Brain microvascular endothelial cell (primary cell): ENCODE measurements around the gene NME5.
"Not testable (repeated sequence)": the region's sequence is repeated elsewhere in the genome, so short reads cannot be mapped to it uniquely, and the experiment has no call there.

ENCODE experiments used
- DNase-seq: peaks from one replicate; pipeline ENCODE4 v3.0.0-alpha.2; 2020
- H3K27ac ChIP-seq: fragments of 250-450 bp; sonication (Bioruptor Pico); 2 replicates; pipeline ENCODE4 v1.5.1; 2020; ENCODE audit warnings: mild to moderate bottlenecking, moderate library complexity
- H3K27me3 ChIP-seq: fragments of 250-450 bp; sonication (Bioruptor Pico); replicated peaks from 2 replicates; pipeline ENCODE4 v1.5.1; 2020; ENCODE audit warnings: mild to moderate bottlenecking
- H3K36me3 ChIP-seq: fragments of 250-450 bp; sonication (Bioruptor Pico); replicated peaks from 2 replicates; pipeline ENCODE4 v1.5.1; 2020; ENCODE audit warnings: mild to moderate bottlenecking
- H3K4me3 ChIP-seq: 2 replicates; pipeline ENCODE4 v1.5.1; 2011; ENCODE audit warnings: low read depth, mild to moderate bottlenecking, control low read depth, low read length, moderate library complexity
- in situ Hi-C: cut with HindIII; loops from 2 replicates; pipeline ENCODE4 v1.10.0; 2017; ENCODE audit warnings: low sequenced_read_pairs, low pct_ligation_motif_present
- TF ChIP-seq, protein P1 (sequence below): IDR thresholded peaks from 2 replicates; pipeline ENCODE4 v1.5.1; 2011; ENCODE audit warnings: low read depth, mild to moderate bottlenecking, moderate library complexity, low read length, control low read depth, inconsistent platforms; ENCODE audit errors: missing control alignments

NME5 gene

DNA sequence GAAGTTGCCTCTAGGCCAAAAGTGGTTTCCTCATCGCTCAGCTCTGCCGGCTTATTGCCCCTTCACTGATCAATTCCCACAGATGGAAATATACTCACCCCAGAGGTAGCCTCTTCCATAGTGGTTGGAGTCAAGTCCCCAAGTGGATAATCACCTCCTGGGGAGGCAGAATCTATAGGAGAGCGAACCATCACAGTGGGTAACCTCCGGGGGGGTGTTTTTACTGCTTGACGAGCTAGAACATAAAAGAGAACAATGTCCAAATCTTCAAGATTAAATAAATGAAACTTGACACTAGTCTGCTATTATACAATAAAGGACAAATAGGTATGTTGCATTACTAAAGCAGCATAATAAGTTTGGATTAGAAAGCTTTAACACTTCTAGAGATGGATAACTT lies 29.9 kb upstream of the NME5 start:
- Histone ChIP-seq H3K36me3 (peaks cover 81% of the 10 kb centered on the region), H3K27ac (no peak overlapping the region), H3K27me3 (no peaks in the 10 kb centered on the region), H3K4me3 (no peak overlapping the region)
- in situ Hi-C loops = no loop called here
- TF ChIP-seq, protein P1, sequence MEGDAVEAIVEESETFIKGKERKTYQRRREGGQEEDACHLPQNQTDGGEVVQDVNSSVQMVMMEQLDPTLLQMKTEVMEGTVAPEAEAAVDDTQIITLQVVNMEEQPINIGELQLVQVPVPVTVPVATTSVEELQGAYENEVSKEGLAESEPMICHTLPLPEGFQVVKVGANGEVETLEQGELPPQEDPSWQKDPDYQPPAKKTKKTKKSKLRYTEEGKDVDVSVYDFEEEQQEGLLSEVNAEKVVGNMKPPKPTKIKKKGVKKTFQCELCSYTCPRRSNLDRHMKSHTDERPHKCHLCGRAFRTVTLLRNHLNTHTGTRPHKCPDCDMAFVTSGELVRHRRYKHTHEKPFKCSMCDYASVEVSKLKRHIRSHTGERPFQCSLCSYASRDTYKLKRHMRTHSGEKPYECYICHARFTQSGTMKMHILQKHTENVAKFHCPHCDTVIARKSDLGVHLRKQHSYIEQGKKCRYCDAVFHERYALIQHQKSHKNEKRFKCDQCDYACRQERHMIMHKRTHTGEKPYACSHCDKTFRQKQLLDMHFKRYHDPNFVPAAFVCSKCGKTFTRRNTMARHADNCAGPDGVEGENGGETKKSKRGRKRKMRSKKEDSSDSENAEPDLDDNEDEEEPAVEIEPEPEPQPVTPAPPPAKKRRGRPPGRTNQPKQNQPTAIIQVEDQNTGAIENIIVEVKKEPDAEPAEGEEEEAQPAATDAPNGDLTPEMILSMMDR = no peak
- no peak for DNase-seq

DNA sequence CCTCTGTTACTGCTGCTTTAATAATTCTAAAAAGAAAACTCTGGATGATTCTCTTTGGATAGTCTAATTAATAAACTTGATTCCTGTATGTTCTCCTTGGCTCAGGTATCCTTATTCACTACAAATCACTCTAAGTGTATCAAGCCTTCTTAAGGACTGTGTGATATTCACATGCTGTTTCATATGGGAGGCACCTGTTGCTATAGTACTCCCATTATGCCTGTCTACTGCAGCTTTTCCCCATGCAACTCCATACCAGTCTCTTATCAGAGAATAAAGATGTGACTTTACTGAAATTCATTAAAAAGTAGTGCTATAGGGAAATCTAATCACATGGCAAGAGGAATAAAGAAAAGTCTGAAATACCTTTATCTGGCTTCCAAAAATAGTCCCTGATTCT lies 24.5 kb upstream of the NME5 start:
- TF ChIP-seq, protein P1 = no peak
- H3K4me3 ChIP-seq = no peak overlapping the region
- peaks cover 91% of the 10 kb centered on the region for H3K36me3 ChIP-seq
- no peaks in the 10 kb centered on the region for H3K27me3 ChIP-seq
- in situ Hi-C loops = no loop called here
- no peak overlapping the region for H3K27ac ChIP-seq
- no peak for DNase-seq

DNA sequence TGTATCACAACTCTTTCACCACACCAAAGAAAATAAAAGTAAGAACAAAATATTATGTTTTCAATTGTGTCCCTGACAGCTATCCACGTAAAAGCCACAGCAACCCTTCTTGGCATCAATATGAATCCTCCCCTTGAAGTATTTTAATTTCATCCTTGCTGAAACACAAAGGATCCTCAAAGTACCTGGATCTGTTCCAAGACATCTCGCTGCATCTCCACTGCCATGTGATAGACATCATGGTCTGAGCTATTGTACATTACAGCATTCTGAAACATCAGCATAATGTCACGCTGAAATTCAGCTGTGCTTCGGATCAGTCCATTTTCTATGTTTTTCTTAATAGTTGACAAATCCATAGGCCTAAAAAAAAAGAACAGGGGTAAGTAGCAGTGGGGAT lies 21.5 kb upstream of the NME5 start:
- TF ChIP-seq, protein P1 = no peak
- no peak for DNase-seq
- Histone ChIP-seq H3K36me3 (peaks cover 82% of the 10 kb centered on the region), H3K27me3 (no peaks in the 10 kb centered on the region), H3K4me3 (no peak overlapping the region), H3K27ac (no peak overlapping the region)
- in situ Hi-C loops = no loop called here

DNA sequence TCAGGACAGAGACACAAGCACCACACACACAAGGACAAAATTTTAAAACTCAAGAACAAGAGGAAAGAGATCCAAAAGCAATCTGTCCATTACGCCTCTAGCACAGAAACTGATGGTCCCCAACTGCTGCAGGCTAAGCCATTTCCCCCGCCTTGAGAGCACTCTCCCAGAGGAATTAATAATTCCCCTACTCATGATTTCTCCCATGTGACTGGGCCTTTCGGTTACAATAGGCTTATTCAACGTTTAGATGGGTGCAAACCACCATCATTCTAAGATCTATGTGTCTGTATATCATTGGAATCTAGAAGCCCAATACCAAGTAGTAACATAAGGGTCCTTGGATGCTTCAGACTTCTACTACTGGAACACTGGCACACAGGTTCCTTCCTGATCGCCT lies 20.4 kb upstream of the NME5 start:
- H3K4me3 ChIP-seq = no peak overlapping the region
- H3K36me3 ChIP-seq = peaks cover 72% of the 10 kb centered on the region
- H3K27me3 ChIP-seq = no peaks in the 10 kb centered on the region
- H3K27ac ChIP-seq = no peak overlapping the region
- TF ChIP-seq, protein P1 = no peak
- in situ Hi-C loops = no loop called here
- no peak for DNase-seq

DNA sequence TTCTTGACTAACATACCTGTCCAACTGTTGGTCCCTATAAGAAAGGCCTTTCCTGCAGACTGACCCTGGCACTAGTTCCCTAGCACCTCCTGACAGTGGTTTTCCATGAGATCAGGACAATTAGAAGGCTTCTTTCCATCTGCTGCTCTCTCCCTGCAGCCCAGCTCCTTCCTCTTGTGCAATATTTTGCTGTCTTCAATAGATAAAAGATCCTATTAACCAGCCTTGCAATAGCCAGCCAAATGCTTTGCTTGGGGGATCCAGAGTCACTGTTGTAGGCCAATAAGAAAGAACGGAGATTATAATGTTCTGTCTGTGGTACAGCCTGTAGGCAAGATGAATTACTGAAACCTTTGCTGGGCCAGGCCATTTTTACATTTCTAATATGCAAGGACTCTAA lies 18.4 kb upstream of the NME5 start:
- H3K36me3 ChIP-seq = peaks cover 56% of the 10 kb centered on the region

DNA sequence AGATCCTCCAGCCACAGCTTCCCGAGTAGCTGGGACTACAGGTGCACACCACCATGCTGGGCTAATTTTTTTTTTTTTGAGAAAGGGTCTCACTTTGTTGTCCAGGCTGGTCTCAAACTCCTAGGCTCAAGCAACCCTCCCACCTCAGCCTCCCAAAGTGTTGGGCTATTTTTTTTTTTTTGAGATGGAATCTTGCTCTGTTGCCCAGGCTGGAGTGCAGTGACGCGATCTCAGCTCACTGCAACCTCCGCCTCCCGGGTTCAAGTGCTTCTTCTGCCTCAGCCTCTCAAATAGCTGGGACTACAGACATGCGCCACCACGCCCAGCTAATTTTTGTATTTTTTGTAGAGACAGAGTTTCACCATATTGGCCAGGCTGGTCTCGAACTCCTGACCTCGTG lies 16.7 kb upstream of the NME5 start:
- H3K4me3 ChIP-seq, H3K27me3 ChIP-seq, H3K27ac ChIP-seq, DNase-seq, in situ Hi-C loops: not testable (repeated sequence)
- H3K36me3 ChIP-seq = peaks cover 41% of the 10 kb centered on the region

More for the DNA sequence above, 18.4 kb upstream of the NME5 start:
- no peaks in the 10 kb centered on the region for H3K27me3 ChIP-seq
- no peak for DNase-seq
- TF ChIP-seq, protein P1 = no peak
- in situ Hi-C loops = no loop called here
- no peak overlapping the region for H3K27ac ChIP-seq
- H3K4me3 ChIP-seq = no peak overlapping the region
